NCI-H187 treated with DMSO at 0.1 percent for 48 hours (cell line): ENCODE results near the gene NHS.
"Not testable (repeated sequence)": the region's sequence is repeated elsewhere in the genome, so short reads cannot be mapped to it uniquely, and the experiment has no call there.

Experiments used
- DNase-seq: peaks from one replicate; lab custom pipeline; 2025; lab: John Stamatoyannopoulos, UW

NHS gene

DNA sequence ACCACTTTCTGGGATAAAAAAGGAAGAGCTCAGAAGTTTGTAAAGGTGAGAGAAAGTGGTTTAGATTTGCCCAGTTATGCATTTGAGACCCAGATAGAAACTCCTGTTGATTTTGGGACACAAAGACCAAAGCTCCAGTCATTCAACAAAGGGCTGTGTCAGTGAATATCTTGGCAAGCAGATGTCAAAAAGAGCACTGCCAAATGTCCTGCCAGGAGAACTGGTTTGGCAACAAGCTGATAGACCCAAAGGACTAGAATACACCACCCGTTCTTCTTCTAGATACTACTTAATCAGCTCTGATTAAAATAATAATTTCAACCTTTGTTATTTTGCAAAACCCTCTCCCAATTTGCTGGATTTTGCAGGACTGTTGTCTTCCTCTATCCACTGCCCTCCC is 121.4 kb downstream of the NHS start:
- no peak for DNase-seq

GRCh38 chrX:17497193-17497592 is 122.2 kb downstream of the NHS start:
- no peak for DNase-seq

DNA sequence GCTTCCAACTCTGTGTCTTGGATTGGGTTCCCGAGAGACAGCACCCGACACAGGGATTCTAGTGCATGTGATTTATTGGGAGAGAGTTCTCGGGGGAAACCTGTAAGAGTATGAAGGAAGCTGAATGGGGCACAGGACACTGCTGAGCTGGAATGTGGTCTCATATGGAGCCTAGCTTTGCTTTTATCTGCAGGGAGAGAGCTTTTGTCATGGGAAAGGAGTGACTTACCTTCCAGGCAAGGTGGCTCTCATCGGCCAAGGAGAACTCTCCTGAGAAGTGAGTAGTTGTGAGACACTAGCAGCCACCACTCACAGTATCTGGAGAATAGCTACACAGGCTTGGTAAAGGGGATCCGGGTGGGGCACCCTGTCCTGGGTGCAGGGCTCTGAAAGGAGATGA is 124.5 kb downstream of the NHS start:
- DNase-seq: no peak

DNA sequence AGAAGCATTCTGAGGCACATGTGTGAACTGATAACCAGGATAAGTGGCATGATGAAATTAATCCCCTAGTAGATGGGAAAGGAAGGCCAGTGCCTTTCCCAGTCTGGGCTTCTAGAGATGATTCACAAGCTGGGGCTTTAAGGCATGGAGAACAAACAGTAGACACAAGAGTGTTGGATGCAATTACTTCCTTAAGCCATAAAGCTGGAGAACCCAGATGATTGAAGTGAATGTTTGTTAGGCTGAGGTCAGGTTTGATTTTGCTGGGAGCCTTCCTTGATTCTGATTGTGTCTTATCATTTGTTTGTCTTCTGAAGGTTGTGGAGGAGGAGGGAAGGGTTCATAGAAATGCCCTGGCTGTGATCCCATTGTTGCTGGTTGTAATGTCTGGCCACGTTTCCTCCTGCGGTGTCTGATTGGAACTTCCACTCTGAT is 125.2 kb downstream of the NHS start:
- DNase-seq: no peak

- DNase-seq: no peak
Measured at GRCh38 chrX:17501746-17502145, 126.7 kb downstream of the NHS start.

DNA sequence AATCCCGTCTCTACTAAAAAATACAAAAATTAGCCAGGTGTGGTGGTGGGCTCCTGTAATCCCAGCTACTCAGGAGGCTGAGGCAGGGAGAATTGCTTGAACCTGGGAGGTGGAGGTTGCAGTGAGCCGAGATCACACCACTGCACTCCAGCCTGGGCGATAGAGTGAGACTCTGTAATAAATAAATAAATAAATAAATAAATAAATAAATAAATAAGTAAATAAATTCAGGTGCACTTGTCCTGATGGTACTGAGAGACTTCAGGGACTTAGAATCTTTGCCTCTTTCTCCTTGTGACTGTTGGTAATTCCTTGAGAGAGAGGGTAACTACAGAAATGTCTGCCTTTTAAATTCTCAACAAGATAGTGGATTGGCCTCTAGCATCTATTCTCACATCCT is 131.4 kb downstream of the NHS start:
- not testable (repeated sequence) for DNase-seq

- no peak for DNase-seq
Measured at GRCh38 chrX:17511556-17511955, 136.6 kb downstream of the NHS start.

GRCh38 chrX:17519358-17519757 is 144.4 kb downstream of the NHS start:
- DNase-seq: no peak

DNA sequence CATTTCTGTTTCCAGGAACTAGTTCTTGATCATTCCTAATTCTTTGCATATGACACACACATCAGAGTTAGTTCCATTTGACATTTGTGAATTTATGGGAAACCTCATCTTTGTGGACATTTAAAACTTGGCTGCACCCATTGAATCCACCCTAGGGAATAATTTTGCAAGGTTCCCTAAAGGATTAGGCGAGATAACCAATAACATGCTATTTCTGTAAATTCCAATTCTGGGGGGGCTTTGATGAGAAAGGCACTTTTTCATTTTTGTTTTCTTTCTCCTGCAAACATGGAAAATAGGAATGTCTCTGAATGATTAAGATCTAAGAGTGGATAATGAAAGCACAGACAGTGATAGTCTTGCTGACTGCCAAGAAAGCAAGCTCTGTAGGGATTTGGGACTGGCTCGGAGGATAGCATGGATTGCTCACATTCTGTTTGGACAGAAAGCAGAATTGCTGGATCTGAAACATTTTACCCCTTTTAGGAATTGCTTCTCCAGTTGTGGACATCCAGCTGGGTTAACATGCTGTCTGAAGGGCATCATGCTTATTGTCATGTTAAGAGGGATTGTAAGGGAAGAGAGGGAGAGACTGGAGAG is 145.1 kb downstream of the NHS start:
- DNase-seq: no peak

GRCh38 chrX:17521871-17522693 is 147.1 kb downstream of the NHS start:
- no peak for DNase-seq

GRCh38 chrX:17525266-17525665 is 150.3 kb downstream of the NHS start:
- no peak for DNase-seq

DNA sequence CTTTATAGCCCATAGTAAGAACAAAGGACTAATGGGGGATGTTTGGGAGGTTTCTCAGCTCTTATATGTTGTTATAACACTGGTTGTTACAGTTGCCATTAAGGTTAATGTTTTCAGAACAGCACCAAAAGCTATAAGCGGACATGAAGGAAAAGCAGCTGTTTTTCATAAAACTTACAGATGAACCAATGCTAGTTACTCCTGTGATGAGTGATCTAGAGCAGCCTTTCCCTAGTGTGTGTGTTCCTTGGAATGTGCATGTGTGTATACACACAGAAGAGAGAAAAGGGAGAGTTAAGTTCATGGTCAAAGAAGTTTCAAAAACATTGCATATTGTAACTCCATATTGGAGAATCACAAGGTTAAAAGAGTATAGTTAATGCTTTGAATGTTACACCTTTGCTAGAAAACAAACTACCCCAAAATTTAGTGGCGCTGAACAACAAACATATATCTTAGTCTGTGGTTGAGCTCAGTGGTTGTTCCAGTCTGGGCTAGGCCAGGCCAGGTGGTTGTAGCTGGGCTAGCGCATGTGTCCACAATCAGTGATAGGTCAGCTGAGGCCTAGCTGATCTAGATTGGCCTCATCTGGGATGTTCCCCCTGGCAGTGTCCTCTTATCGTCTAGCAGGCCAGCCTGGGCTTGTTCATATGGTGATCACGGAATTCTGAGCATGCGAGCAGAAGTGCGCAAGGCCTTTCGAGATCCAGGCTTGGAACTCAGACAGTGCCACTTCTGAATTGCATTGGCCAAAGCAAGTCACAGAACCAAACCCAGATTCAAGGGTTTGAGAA is 151.0 kb downstream of the NHS start:
- no peak for DNase-seq

DNA sequence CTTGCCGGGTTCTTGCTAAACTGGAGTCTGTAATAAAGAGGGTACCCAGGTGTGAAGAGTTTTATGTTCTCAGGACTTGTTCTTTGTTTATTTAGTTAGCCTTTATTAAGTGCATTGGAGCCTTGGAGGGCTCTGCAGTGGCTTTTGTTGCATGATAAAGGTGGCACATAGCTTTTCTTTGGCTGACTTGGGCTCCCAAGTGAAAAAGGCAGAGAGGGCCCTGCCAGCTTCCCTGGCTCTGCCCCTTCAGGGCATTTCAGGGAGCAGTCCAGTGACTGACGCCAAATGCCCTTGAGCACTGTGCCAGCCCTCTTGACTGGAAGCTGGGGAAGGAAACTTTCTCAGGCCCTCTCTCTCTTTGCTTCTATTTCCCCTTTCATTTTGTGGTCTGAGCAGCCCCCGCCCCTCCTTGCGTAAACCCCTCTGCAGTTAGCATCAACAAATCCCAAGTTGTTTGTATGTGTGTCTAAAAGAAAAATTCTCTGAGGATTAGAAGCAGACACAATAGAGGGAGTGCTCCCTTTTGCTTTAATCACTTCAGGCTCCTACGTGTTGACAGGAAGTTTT is 152.2 kb downstream of the NHS start:
- no peak for DNase-seq

- DNase-seq: no peak
Measured at GRCh38 chrX:17527922-17528321, 152.9 kb downstream of the NHS start.

GRCh38 chrX:17529151-17529745 is 154.2 kb downstream of the NHS start:
- DNase-seq: no peak

DNA sequence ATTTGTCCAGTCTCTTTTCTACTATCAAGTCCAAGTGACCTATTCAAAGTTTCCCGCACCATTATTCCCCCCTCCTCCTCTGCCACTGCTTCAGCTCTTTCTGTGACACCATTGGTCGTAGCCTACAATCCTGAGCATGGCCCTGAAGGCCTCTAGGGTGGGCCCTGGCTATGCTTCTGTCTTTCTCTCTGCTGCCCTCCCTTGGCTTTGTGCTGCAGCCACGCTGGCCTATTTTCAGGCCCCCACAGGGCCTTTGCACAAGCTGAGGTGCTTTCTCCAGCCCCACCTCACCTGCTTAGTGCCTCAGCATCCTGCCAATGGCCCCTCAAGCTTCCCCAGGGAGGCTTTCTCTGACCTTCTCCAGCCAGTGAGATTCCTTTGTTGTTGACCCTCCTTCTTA is 156.5 kb downstream of the NHS start:
- no peak for DNase-seq

DNA sequence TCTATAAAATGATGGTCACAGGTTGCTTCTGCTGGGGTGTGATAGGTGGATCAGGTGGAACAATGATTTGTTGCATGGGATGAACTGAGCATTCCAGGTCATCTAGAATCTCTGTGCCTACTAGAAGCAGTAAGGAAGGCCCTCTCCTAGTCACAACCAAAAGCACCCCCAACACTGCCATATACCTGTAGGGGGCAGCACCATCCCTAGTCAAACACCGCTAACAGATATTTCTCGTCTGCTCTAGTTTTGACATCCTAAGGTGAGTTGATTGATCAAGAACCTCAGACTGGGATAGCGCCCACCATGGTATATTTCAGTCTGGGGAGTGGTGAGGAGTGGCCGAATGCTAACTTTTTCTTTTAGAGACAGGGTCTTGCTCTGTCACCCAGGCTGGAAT is 160.2 kb downstream of the NHS start:
- DNase-seq: no peak

GRCh38 chrX:17537723-17538243 is 162.8 kb downstream of the NHS start:
- DNase-seq: no peak

GRCh38 chrX:17542123-17542522 is 167.1 kb downstream of the NHS start:
- DNase-seq: no peak

DNA sequence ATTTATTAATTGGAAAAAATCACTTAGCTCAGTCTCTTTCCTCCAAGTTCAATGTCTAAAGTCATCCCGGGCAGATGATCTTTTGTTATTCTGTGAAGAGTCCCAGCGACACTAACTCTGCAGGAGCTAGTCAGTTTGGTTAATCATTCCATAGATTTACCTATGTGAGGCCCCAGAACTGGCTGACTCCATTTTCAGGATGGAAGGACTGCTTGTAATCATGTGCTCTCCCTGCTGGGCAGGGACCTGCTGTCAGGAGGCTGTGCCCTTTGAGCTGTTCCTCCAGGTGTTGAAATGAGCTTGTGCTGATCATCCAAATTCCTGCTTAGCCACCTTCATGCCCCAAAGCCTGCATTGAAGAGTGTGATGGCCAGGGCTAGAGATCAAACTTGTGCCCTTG is 169.8 kb downstream of the NHS start:
- no peak for DNase-seq

- DNase-seq: no peak
Measured at GRCh38 chrX:17546356-17546755, 171.4 kb downstream of the NHS start.

DNA sequence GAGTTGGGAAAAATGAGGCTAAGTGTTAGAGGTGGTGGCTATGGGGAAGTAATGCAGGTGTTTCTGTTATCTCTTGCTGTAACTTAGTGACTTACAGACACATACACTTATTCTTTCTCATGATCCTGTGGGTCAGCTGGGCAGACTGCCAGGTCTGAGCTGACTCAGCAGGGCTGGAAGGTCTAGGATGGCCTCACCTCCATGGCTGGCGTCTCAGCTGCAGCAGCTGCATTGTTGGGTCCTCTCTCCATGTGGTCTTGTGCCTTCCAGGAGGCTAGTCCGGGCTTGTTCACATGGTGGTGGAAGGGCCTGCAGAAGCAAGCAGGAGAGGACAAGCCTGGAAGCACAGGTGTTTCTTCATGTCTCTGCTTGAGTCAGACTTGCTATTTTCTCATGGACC is 172.7 kb downstream of the NHS start:
- DNase-seq: no peak
